Muscle layer of duodenum (tissue), 2 donors: Measurements from ENCODE around the gene HMGB1.
"Not testable (repeated sequence)": the region's sequence is repeated elsewhere in the genome, so short reads cannot be mapped to it uniquely, and the experiment has no call there.

Source experiments
- H3K27ac ChIP-seq: one replicate; pipeline ENCODE4 v1.7.0; 2013; ENCODE audit warnings: mild to moderate bottlenecking, low read length
- H3K27me3 ChIP-seq: one replicate; pipeline ENCODE4 v1.7.0; 2013; ENCODE audit warnings: low read depth, mild to moderate bottlenecking, control low read depth, low read length
- H3K36me3 ChIP-seq, 2 donors: one replicate each; pipeline ENCODE4 v1.7.0; 2013; ENCODE audit warnings: low read length in 2 of 2, control low read depth in 1 of 2, mild to moderate bottlenecking in 1 of 2; ENCODE audit not compliant: insufficient read depth in 2 of 2, control insufficient read depth in 1 of 2
- H3K4me1 ChIP-seq, 2 donors: one replicate each; pipeline ENCODE4 v1.7.0; 2013; ENCODE audit warnings: low read length in 2 of 2, mild to moderate bottlenecking in 2 of 2, control low read depth in 1 of 2, moderate library complexity in 1 of 2; ENCODE audit not compliant: insufficient read depth in 2 of 2, control insufficient read depth in 1 of 2
- H3K4me3 ChIP-seq, 2 donors: one replicate each; pipeline ENCODE4 v1.7.0; 2013; ENCODE audit warnings: low read length in 2 of 2, low read depth in 1 of 2, mild to moderate bottlenecking in 1 of 2
- H3K9me3 ChIP-seq, 2 donors: one replicate each; pipeline ENCODE4 v1.7.0; 2013; ENCODE audit warnings: low read length in 2 of 2, control low read depth in 1 of 2, mild to moderate bottlenecking in 1 of 2; ENCODE audit not compliant: control insufficient read depth in 1 of 2
- donor health status: healthy.

The HMGB1 gene

GRCh38 chr13:30464496-30465342 lies 1.0 kb downstream of the HMGB1 start:
- H3K4me1 ChIP-seq = peaks cover 0 to 29% of the 10 kb centered on the region in 2 donors
- no peaks in the 10 kb centered on the region for H3K9me3 ChIP-seq
- peak overlapping the region; percentile 99 for H3K27ac ChIP-seq
- no peaks in the 10 kb centered on the region for H3K27me3 ChIP-seq
- peak overlapping the region; percentile 75 to 93 for H3K4me3 ChIP-seq
- H3K36me3 ChIP-seq = peaks cover 0 to 14% of the 10 kb centered on the region in 2 donors

GRCh38 chr13:30463787-30464495 lies 1.8 kb downstream of the HMGB1 start:
- no peaks in the 10 kb centered on the region for H3K9me3 ChIP-seq
- peaks cover 0 to 29% of the 10 kb centered on the region in 2 donors for H3K4me1 ChIP-seq
- H3K36me3 ChIP-seq = peaks cover 0 to 18% of the 10 kb centered on the region in 2 donors
- H3K27me3 ChIP-seq = no peaks in the 10 kb centered on the region
- peak overlapping the region; percentile 75 to 93 for H3K4me3 ChIP-seq
- peak overlapping the region; percentile 99 for H3K27ac ChIP-seq

GRCh38 chr13:30461279-30462066 lies 4.3 kb downstream of the HMGB1 start:
- Histone ChIP-seq H3K36me3 (peaks cover 0 to 19% of the 10 kb centered on the region in 2 donors), H3K4me1 (peaks cover 0 to 29% of the 10 kb centered on the region in 2 donors), H3K27ac (peak overlapping the region; percentile 53)
- not testable (repeated sequence) for H3K27me3 ChIP-seq, H3K4me3 ChIP-seq, H3K9me3 ChIP-seq

GRCh38 chr13:30457306-30457891 lies 8.3 kb downstream of the HMGB1 start:
- Histone ChIP-seq H3K27me3 (no peaks in the 10 kb centered on the region), H3K4me3 (no peak overlapping the region), H3K9me3 (no peaks in the 10 kb centered on the region), H3K4me1 (peaks cover 0 to 11% of the 10 kb centered on the region in 2 donors), H3K36me3 (peaks cover 0 to 14% of the 10 kb centered on the region in 2 donors), H3K27ac (no peak overlapping the region)

- Histone ChIP-seq H3K27ac (peak overlapping the region; percentile 8), H3K27me3 (no peaks in the 10 kb centered on the region), H3K36me3 (peaks cover 0 to 5% of the 10 kb centered on the region in 2 donors), H3K9me3 (no peaks in the 10 kb centered on the region), H3K4me3 (no peak overlapping the region), H3K4me1 (peaks cover 0 to 1% of the 10 kb centered on the region in 2 donors)
Observed at GRCh38 chr13:30456290-30456689, 9.4 kb downstream of the HMGB1 start.

- H3K4me1 ChIP-seq = no peaks in the 10 kb centered on the region
- peaks cover 0 to 4% of the 10 kb centered on the region in 2 donors for H3K36me3 ChIP-seq
- no peaks in the 10 kb centered on the region for H3K27me3 ChIP-seq
- H3K9me3 ChIP-seq = no peaks in the 10 kb centered on the region
- no peak overlapping the region for H3K27ac ChIP-seq
- H3K4me3 ChIP-seq = no peak overlapping the region
Observed at GRCh38 chr13:30454991-30455390, 10.7 kb downstream of the HMGB1 start.

- Histone ChIP-seq H3K4me1 (no peaks in the 10 kb centered on the region), H3K27me3 (no peaks in the 10 kb centered on the region), H3K27ac (no peak overlapping the region), H3K4me3 (no peak overlapping the region), H3K36me3 (no peaks in the 10 kb centered on the region), H3K9me3 (no peaks in the 10 kb centered on the region)
Observed at GRCh38 chr13:30453727-30454126, 12.0 kb downstream of the HMGB1 start.

- H3K4me3 ChIP-seq, H3K27me3 ChIP-seq, H3K36me3 ChIP-seq, H3K4me1 ChIP-seq, H3K9me3 ChIP-seq, H3K27ac ChIP-seq: not testable (repeated sequence)
Observed at GRCh38 chr13:30451476-30451875, 14.3 kb downstream of the HMGB1 start.

GRCh38 chr13:30450066-30450465 lies 15.7 kb downstream of the HMGB1 start:
- Histone ChIP-seq H3K4me1 (peaks cover 0 to 9% of the 10 kb centered on the region in 2 donors), H3K9me3 (no peaks in the 10 kb centered on the region), H3K36me3 (no peaks in the 10 kb centered on the region), H3K27me3 (no peaks in the 10 kb centered on the region), H3K4me3 (no peak overlapping the region), H3K27ac (no peak overlapping the region)

GRCh38 chr13:30448441-30448840 lies 17.3 kb downstream of the HMGB1 start:
- Histone ChIP-seq H3K4me3 (no peak overlapping the region), H3K4me1 (peaks cover 0 to 9% of the 10 kb centered on the region in 2 donors), H3K36me3 (no peaks in the 10 kb centered on the region), H3K27me3 (no peaks in the 10 kb centered on the region), H3K9me3 (no peaks in the 10 kb centered on the region), H3K27ac (no peak overlapping the region)

GRCh38 chr13:30446126-30446500 lies 19.6 kb downstream of the HMGB1 start:
- peak overlapping the region; percentile 52 to 61 for H3K4me3 ChIP-seq
- H3K4me1 ChIP-seq = peaks cover 0 to 9% of the 10 kb centered on the region in 2 donors
- peak overlapping the region; percentile 55 for H3K27ac ChIP-seq
- H3K27me3 ChIP-seq = no peaks in the 10 kb centered on the region
- no peaks in the 10 kb centered on the region for H3K9me3 ChIP-seq
- no peaks in the 10 kb centered on the region for H3K36me3 ChIP-seq
